Measurements from ENCODE around the gene DOK4.

DNA sequence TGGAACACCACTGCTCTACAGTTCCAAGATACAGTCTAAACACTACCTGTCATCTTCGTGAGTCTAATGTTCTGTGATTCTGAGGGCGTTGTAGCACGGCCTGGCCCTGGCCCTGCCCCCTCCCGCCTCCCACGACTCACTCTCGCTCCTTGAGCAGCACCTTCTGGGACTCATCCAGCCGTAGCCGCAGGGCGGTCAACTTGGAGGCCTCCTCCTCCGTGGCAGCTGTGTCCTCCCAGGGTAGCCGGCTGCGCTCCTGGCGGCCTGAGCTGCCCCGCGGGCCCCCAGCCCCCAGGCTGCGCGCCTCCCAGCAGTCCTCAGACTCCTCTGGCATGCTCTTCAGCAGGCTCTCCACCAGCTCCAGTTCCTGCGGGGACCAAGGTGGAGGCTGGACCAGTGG is 39.5 kb upstream of the DOK4 start:
- TF ChIP-seq, protein P1, sequence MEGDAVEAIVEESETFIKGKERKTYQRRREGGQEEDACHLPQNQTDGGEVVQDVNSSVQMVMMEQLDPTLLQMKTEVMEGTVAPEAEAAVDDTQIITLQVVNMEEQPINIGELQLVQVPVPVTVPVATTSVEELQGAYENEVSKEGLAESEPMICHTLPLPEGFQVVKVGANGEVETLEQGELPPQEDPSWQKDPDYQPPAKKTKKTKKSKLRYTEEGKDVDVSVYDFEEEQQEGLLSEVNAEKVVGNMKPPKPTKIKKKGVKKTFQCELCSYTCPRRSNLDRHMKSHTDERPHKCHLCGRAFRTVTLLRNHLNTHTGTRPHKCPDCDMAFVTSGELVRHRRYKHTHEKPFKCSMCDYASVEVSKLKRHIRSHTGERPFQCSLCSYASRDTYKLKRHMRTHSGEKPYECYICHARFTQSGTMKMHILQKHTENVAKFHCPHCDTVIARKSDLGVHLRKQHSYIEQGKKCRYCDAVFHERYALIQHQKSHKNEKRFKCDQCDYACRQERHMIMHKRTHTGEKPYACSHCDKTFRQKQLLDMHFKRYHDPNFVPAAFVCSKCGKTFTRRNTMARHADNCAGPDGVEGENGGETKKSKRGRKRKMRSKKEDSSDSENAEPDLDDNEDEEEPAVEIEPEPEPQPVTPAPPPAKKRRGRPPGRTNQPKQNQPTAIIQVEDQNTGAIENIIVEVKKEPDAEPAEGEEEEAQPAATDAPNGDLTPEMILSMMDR (IDR thresholded peaks at IDR 0.05), result no peak
- TF ChIP-seq POLR2A (IDR thresholded peaks at IDR 0.05), result no peak
- no peak for TF ChIP-seq EP300 (IDR thresholded peaks at IDR 0.05; ENCODE audit: low read depth)

Measured in transverse colon (tissue), 3 donors.